Ishikawa (cell line): ENCODE data around the gene TPRA1.

ENCODE experiments used
- CEBPB ChIP-seq: IDR thresholded peaks from 2 replicates; pipeline ENCODE4 v1.6.1; 2012
- CREB1 ChIP-seq: IDR thresholded peaks from 2 replicates; pipeline ENCODE4 v1.6.1; 2012; ENCODE audit warnings: low read depth
- NFIC ChIP-seq: IDR thresholded peaks from 2 replicates; pipeline ENCODE4 v1.6.1; 2012
- REST ChIP-seq: IDR thresholded peaks from 2 replicates; pipeline ENCODE4 v1.6.1; 2012; ENCODE audit warnings: low read depth, mild to moderate bottlenecking
- USF1 ChIP-seq: IDR thresholded peaks from 2 replicates; pipeline ENCODE4 v1.6.1; 2012
- YY1 ChIP-seq: IDR thresholded peaks from 2 replicates; pipeline ENCODE4 v1.6.1; 2012; ENCODE audit warnings: low read depth

- TF ChIP-seq NFIC: no peak
- TF ChIP-seq REST: no peak
- no peak for TF ChIP-seq YY1
- TF ChIP-seq CEBPB: no peak
- TF ChIP-seq USF1: no peak
- TF ChIP-seq CREB1: no peak
Measured at GRCh38 chr3:127542441-127542952, 48.0 kb downstream of the TPRA1 start.
